Neural progenitor cell (in vitro differentiated cells): ENCODE measurements around the gene FXYD4. TPM values are rescaled to one million over a fixed set of nuclear protein-coding genes. Genes with fewer than 3 reads are reported as not detected.

Experiments
- DNase-seq: peaks from one replicate; pipeline ENCODE4 v3.0.0-alpha.2; 2016; ENCODE audit warnings: low spot score
- H2AFZ ChIP-seq: fragments of 200-600 bp; sonication (generic); replicated peaks from 2 replicates; pipeline ENCODE4 v1.6.1; 2016; ENCODE audit warnings: antibody characterized with exemption
- H3F3A ChIP-seq: fragments of 200-600 bp; sonication (generic); 2 replicates; pipeline ENCODE4 v1.6.1; 2016; ENCODE audit warnings: antibody characterized with exemption, low read depth
- H3K27ac ChIP-seq: fragments of 200-600 bp; sonication (generic); 2 replicates; pipeline ENCODE4 v1.5.1; 2016; ENCODE audit warnings: mild to moderate bottlenecking
- H3K27me3 ChIP-seq: fragments of 200-600 bp; sonication (generic); 2 replicates; pipeline ENCODE4 v1.6.1; 2016; ENCODE audit warnings: mild to moderate bottlenecking, moderate library complexity
- H3K36me3 ChIP-seq: fragments of 200-600 bp; sonication (generic); 2 replicates; pipeline ENCODE4 v1.5.1; 2016
- H3K4me1 ChIP-seq: fragments of 200-600 bp; sonication (generic); 2 replicates; pipeline ENCODE4 v1.6.1; 2016; ENCODE audit warnings: mixed run types
- H3K4me2 ChIP-seq: fragments of 200-600 bp; sonication (generic); 2 replicates; pipeline ENCODE4 v1.6.1; 2016
- H3K4me3 ChIP-seq: fragments of 200-600 bp; sonication (generic); 2 replicates; pipeline ENCODE4 v1.5.1; 2016
- H3K79me2 ChIP-seq: fragments of 200-600 bp; sonication (generic); 2 replicates; pipeline ENCODE4 v1.6.1; 2016; ENCODE audit warnings: low read depth
- H3K9ac ChIP-seq: fragments of 200-600 bp; sonication (generic); 2 replicates; pipeline ENCODE4 v1.6.1; 2016
- H3K9me3 ChIP-seq: fragments of 200-600 bp; sonication (generic); 2 replicates; pipeline ENCODE4 v1.5.1; 2016; ENCODE audit warnings: low read depth
- H4K20me1 ChIP-seq: fragments of 200-600 bp; sonication (generic); 2 replicates; pipeline ENCODE4 v1.6.1; 2016; ENCODE audit warnings: low read depth
- H3K27ac Mint-ChIP-seq: 3 replicates; pipeline ENCODE4 v1.8.0; 2021; ENCODE audit warnings: mixed read lengths
- H3K27me3 Mint-ChIP-seq: 2 replicates; pipeline ENCODE4 v1.8.0; 2022; ENCODE audit warnings: low read depth, mild to moderate bottlenecking, inconsistent platforms, moderate library complexity, mixed read lengths; ENCODE audit not compliant: insufficient read depth
- H3K36me3 Mint-ChIP-seq: 3 replicates; pipeline ENCODE4 v1.8.0; 2021; ENCODE audit warnings: mixed read lengths
- H3K4me1 Mint-ChIP-seq: 3 replicates; pipeline ENCODE4 v1.8.0; 2021; ENCODE audit warnings: mixed read lengths
- H3K4me3 Mint-ChIP-seq: 3 replicates; pipeline ENCODE4 v1.8.0; 2021; ENCODE audit warnings: mild to moderate bottlenecking, moderate library complexity, mixed read lengths
- H3K9me3 Mint-ChIP-seq: 3 replicates; pipeline ENCODE4 v1.8.0; 2020; ENCODE audit warnings: mixed read lengths
- CTCF ChIP-seq: fragments of 200-600 bp; sonication (generic); IDR thresholded peaks from 2 replicates; pipeline ENCODE4 v1.5.1; 2017; ENCODE audit warnings: antibody characterized with exemption, mild to moderate bottlenecking
- EZH2 ChIP-seq: fragments of 200-600 bp; sonication (generic); IDR thresholded peaks from 2 replicates; pipeline ENCODE4 v1.6.1; 2017; ENCODE audit warnings: antibody characterized with exemption, mild to moderate bottlenecking, moderate library complexity
- EZH2phosphoT487 ChIP-seq: fragments of 200-600 bp; sonication (generic); IDR thresholded peaks from 2 replicates; pipeline ENCODE4 v1.6.1; 2017; ENCODE audit warnings: antibody characterized with exemption
- total RNA-seq: library from RNA; depleted of rRNA; stranded (reverse); fragments of >200 nt; gene quantifications from 2 replicates; pipeline ENCODE4 v1.2.3, GENCODE V29; 2015; ENCODE audit warnings: low replicate concordance

The FXYD4 gene
- total RNA-seq, 1 donor from 2014 or later = not detected

- H3K36me3 Mint-ChIP-seq = no peaks in the 10 kb centered on the region
- Histone ChIP-seq H3K36me3 (no peaks in the 10 kb centered on the region), H3K4me1 (peaks cover 18% of the 10 kb centered on the region), H3K27me3 (no peaks in the 10 kb centered on the region), H3K79me2 (no peaks in the 10 kb centered on the region), H3K9me3 (no peaks in the 10 kb centered on the region), H3K27ac (no peak overlapping the region), H2AFZ (no peak overlapping the region), H4K20me1 (peaks cover 1% of the 10 kb centered on the region), H3K4me2 (no peak overlapping the region), H3F3A (peaks cover 10% of the 10 kb centered on the region), H3K4me3 (no peak overlapping the region), H3K9ac (no peak overlapping the region)
- no peaks in the 10 kb centered on the region for H3K9me3 Mint-ChIP-seq
- no peak overlapping the region for H3K4me3 Mint-ChIP-seq
- H3K27ac Mint-ChIP-seq = no peak overlapping the region
- no peak for DNase-seq
- peaks cover 17% of the 10 kb centered on the region for H3K4me1 Mint-ChIP-seq
- TF ChIP-seq EZH2 (no peak), CTCF (no peak), EZH2phosphoT487 (no peak)
- H3K27me3 Mint-ChIP-seq = peaks cover 3% of the 10 kb centered on the region
Observed at GRCh38 chr10:43350156-43350555, 21.3 kb upstream of the FXYD4 start.

DNA sequence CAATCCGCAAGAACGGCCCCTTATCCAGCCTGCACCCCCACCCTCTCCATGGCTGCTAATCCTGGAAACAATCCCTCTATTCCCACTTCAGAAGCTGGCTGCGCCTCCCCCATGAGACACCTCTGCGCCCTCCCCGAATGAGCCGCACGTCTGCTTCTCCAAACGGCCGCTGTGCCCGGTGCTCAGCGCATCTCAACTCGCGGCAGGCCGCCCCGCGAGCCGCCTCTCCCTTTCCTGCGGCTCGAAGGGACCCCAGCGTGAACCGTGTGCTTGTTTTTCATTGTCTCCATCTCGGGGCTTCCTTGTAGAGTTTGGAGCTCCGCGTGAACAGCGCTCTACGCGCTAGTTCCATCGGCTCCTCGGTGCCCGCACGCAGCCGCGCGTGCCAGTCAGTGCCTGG, 20.8 kb upstream of the FXYD4 start:
- no peak for DNase-seq
- Histone ChIP-seq H3K27me3 (no peaks in the 10 kb centered on the region), H2AFZ (no peak overlapping the region), H3K9ac (no peak overlapping the region), H3K4me3 (no peak overlapping the region), H3F3A (peaks cover 15% of the 10 kb centered on the region), H3K9me3 (no peaks in the 10 kb centered on the region), H3K4me2 (no peak overlapping the region), H3K79me2 (no peaks in the 10 kb centered on the region), H3K36me3 (no peaks in the 10 kb centered on the region), H3K4me1 (peaks cover 18% of the 10 kb centered on the region), H4K20me1 (peaks cover 2% of the 10 kb centered on the region), H3K27ac (no peak overlapping the region)
- no peak for TF ChIP-seq CTCF
- TF ChIP-seq EZH2 = no peak
- TF ChIP-seq EZH2phosphoT487 = no peak
- Mint-ChIP-seq H3K27ac (no peak overlapping the region), H3K4me3 (no peak overlapping the region), H3K9me3 (no peaks in the 10 kb centered on the region), H3K4me1 (peaks cover 19% of the 10 kb centered on the region), H3K27me3 (peaks cover 5% of the 10 kb centered on the region), H3K36me3 (no peaks in the 10 kb centered on the region)

DNA sequence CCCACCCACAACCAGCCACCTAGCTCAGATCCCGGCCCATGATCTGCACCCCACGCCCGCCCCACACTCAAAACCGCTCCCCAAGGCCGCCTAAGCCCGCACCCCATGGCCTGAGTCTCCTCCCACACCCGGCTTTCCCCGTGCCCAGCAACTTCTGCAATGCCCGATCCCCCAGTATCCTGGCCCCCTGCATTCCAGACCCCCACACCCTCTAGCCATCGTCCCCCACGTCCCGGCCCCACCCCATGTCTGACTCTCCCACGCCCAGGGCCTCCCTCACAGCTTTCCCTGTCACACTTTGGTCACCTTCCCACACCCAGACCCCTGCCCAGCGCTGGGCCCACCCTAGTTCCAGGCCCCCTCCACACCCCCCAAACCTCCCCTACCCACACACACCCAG, 20.1 kb upstream of the FXYD4 start:
- H3K27me3 Mint-ChIP-seq = peaks cover 6% of the 10 kb centered on the region
- TF ChIP-seq EZH2phosphoT487 = no peak
- no peak for TF ChIP-seq CTCF
- TF ChIP-seq EZH2 = no peak

More for the DNA sequence above, 20.1 kb upstream of the FXYD4 start:
- Mint-ChIP-seq H3K27ac (no peak overlapping the region), H3K4me1 (peaks cover 24% of the 10 kb centered on the region), H3K9me3 (no peaks in the 10 kb centered on the region), H3K4me3 (no peak overlapping the region), H3K36me3 (no peaks in the 10 kb centered on the region)
- Histone ChIP-seq H3F3A (peaks cover 20% of the 10 kb centered on the region), H3K9ac (no peak overlapping the region), H4K20me1 (peaks cover 2% of the 10 kb centered on the region), H3K4me2 (no peak overlapping the region), H3K27ac (no peak overlapping the region), H3K79me2 (no peaks in the 10 kb centered on the region), H2AFZ (no peak overlapping the region), H3K27me3 (no peaks in the 10 kb centered on the region), H3K4me3 (no peak overlapping the region), H3K9me3 (no peaks in the 10 kb centered on the region), H3K36me3 (no peaks in the 10 kb centered on the region), H3K4me1 (peaks cover 18% of the 10 kb centered on the region)
- no peak for DNase-seq
